Activated naive CD4-positive, alpha-beta T cell treated with anti-CD3 and anti-CD28 coated beads for 36 hours (primary cell): ENCODE data around the gene GDE1. TPM values are rescaled to one million over a fixed set of nuclear protein-coding genes. Genes with fewer than 3 reads are reported as not detected.

Source experiments
- CTCF ChIA-PET: fragments of 350-600 bp; sonication (Branson Sonifier 250); formaldehyde crosslinking; loops from one replicate; lab custom pipeline; 2021; ENCODE audit warnings: antibody characterized with exemption; lab: Charles Lee
- DNase-seq: peaks from one replicate; pipeline ENCODE4 v3.0.0-alpha.2; 2020
- H3K27ac Mint-ChIP-seq: one replicate; pipeline ENCODE4 v1.8.0; 2021; ENCODE audit warnings: mild to moderate bottlenecking, mixed read lengths
- H3K27me3 Mint-ChIP-seq: one replicate; pipeline ENCODE4 v1.8.0; 2021; ENCODE audit warnings: low read depth, mixed read lengths
- H3K36me3 Mint-ChIP-seq: one replicate; pipeline ENCODE4 v1.8.0; 2021; ENCODE audit warnings: low read depth, mixed read lengths
- H3K4me1 Mint-ChIP-seq: one replicate; pipeline ENCODE4 v1.8.0; 2021; ENCODE audit warnings: low read depth, mixed read lengths
- H3K4me3 Mint-ChIP-seq: one replicate; pipeline ENCODE4 v1.8.0; 2021; ENCODE audit warnings: mild to moderate bottlenecking, moderate library complexity, mixed read lengths
- H3K9me3 Mint-ChIP-seq: one replicate; pipeline ENCODE4 v1.8.0; 2021; ENCODE audit warnings: mixed read lengths
- intact Hi-C: fragments of 100-400 bp; cut with micrococcal nuclease; formaldehyde crosslinking; loops from one replicate; pipeline ENCODE4 v1.15.1; 2023
- total RNA-seq, 2 experiments: library from RNA; stranded (reverse); gene quantifications; one replicate each; pipeline ENCODE4 v1.2.3, GENCODE V29; 2021

The GDE1 gene
- total RNA-seq, 2 experiments from 2014 or later, result 13.3 to 17.1 TPM

GRCh38 chr16:19502395-19503131 lies 19.3 kb downstream of the GDE1 start:
- H3K9me3 Mint-ChIP-seq, result no peaks in the 10 kb centered on the region

DNA sequence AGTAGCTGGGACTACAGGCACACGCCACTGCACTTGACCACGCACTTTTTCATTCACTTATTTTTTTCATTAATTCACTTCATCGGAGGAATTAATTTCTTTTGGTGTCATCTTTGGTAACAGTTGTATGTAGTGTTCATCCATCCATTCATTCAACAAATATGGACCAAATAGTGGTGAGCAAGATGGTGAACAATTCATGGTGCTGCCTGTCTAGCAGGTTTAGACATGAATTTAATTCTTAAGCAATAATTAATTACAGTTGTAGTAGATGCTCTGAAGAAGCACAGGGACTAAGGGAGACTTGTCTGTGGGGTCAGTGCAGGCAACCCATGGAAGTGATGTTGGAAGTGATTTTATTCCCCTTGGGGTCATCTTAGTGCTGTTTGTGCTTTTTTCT lies 22.4 kb downstream of the GDE1 start:
- no peak for DNase-seq
- intact Hi-C loops, result no loop called here
- no peaks in the 10 kb centered on the region for H3K27me3 Mint-ChIP-seq
- H3K27ac Mint-ChIP-seq, result no peak overlapping the region
- H3K4me3 Mint-ChIP-seq, result no peak overlapping the region
- CTCF ChIA-PET, result interaction anchor here (0.7 kb wide), 1 partner anchor 392 kb away, joined by 3 read pairs; no protein-coding TSS in a partner anchor
- peaks cover 16% of the 10 kb centered on the region for H3K36me3 Mint-ChIP-seq
- H3K4me1 Mint-ChIP-seq, result no peaks in the 10 kb centered on the region
- no peaks in the 10 kb centered on the region for H3K9me3 Mint-ChIP-seq

More at GRCh38 chr16:19502395-19503131, 19.3 kb downstream of the GDE1 start:
- CTCF ChIA-PET, result interaction anchor here (0.6 to 3.3 kb wide), 19 partner anchors 12 to 883 kb away, joined by 3 to 18 read pairs (median 3); partner anchors contain the start of gene CLEC19A
- no peak overlapping the region for H3K27ac Mint-ChIP-seq
- no peaks in the 10 kb centered on the region for H3K4me1 Mint-ChIP-seq
- H3K36me3 Mint-ChIP-seq, result peaks cover 19% of the 10 kb centered on the region
- no peak overlapping the region for H3K4me3 Mint-ChIP-seq
- no peaks in the 10 kb centered on the region for H3K27me3 Mint-ChIP-seq
- DNase-seq, result peak; percentile 83
- intact Hi-C loops, result loop anchor here (1.0 to 5.0 kb wide), 3 partner anchors 113 to 416 kb away; partner anchors contain the start of gene SYT17

DNA sequence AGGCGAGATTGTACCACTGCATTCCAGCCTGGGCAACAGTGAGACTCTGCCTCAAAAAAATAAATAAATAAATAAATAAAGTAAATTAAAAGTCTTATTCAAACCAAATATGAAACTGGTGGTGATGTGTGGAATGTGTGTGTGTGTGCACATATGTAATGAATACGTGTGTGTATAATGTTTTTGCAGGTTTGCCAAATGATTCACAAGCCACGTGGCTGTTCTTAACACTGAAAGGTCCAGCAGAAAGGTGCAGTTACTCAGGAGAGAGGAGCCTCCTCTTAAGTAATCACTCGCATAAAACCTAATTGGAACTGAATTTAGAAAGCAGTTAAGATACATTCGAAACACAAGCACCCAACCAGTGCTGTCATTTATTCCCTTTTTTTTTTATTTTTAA lies 22.9 kb downstream of the GDE1 start:
- Mint-ChIP-seq H3K27me3 (no peaks in the 10 kb centered on the region), H3K4me1 (peaks cover 2% of the 10 kb centered on the region), H3K36me3 (peaks cover 16% of the 10 kb centered on the region), H3K27ac (no peak overlapping the region), H3K4me3 (no peak overlapping the region), H3K9me3 (no peaks in the 10 kb centered on the region)
- DNase-seq, result no peak
- intact Hi-C loops, result no loop called here
- CTCF ChIA-PET, result interaction anchor here (0.7 kb wide), 1 partner anchor 392 kb away, joined by 3 read pairs; no protein-coding TSS in a partner anchor

DNA sequence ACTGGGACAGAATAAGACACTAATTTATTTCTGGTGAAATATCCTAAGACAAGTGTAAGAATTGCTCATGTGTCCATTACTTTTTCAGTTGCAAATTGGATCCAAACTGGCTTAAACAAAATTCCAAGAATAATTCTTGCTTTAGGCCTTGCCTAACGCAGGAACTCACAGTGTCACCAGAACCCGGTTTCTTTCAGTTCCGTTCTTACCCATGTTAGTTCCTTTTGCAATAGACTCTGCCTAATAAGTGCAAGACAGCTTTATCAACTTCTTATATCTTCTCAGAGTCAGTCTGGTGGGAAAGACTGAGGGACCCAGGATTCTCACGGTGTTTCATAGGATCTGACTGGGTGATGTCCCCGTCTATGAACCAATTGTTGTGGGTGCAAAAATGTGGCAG lies 24.7 kb downstream of the GDE1 start:
- intact Hi-C loops, result no loop called here
- no peak for DNase-seq
- H3K27ac Mint-ChIP-seq, result no peak overlapping the region
- H3K27me3 Mint-ChIP-seq, result no peaks in the 10 kb centered on the region
- no peak overlapping the region for H3K4me3 Mint-ChIP-seq
- H3K9me3 Mint-ChIP-seq, result no peaks in the 10 kb centered on the region
- H3K4me1 Mint-ChIP-seq, result peaks cover 7% of the 10 kb centered on the region
- CTCF ChIA-PET, result no interaction called here
- H3K36me3 Mint-ChIP-seq, result peaks cover 8% of the 10 kb centered on the region

DNA sequence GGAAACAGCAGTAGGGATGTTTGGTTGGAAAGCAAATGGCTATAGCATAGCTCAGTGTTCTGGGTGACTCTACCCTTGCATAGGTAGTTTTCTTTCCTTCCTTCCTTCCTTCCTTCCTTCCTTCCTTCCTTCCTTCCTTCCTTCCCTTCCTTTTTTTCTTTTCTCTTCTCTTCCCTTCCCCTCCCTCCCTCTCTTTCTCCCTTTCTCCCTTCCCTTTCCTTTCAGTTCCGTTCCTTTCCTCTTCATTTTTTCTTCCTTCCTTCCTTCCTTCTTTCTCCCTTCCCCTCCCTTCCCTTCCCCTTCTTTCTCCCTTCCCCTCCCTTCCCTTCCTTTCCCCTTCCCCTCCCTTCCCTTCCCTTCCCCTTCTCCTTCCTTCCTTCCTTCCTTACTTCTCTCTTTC lies 31.3 kb downstream of the GDE1 start:
- Mint-ChIP-seq H3K4me1 (peaks cover 7% of the 10 kb centered on the region), H3K27me3 (no peaks in the 10 kb centered on the region), H3K4me3 (no peak overlapping the region), H3K27ac (no peak overlapping the region), H3K36me3 (no peaks in the 10 kb centered on the region), H3K9me3 (no peaks in the 10 kb centered on the region)
- intact Hi-C loops, result no loop called here
- no peak for DNase-seq
- CTCF ChIA-PET, result interaction anchor here (1.2 kb wide), 1 partner anchor 12 kb away, joined by 4 read pairs; no protein-coding TSS in a partner anchor

- CTCF ChIA-PET, result interaction anchor here (0.6 to 1.3 kb wide), 2 partner anchors 106 to 404 kb away, joined by 3 to 5 read pairs; no protein-coding TSS in a partner anchor
- Mint-ChIP-seq H3K4me1 (no peaks in the 10 kb centered on the region), H3K27ac (no peak overlapping the region), H3K9me3 (no peaks in the 10 kb centered on the region), H3K36me3 (no peaks in the 10 kb centered on the region), H3K27me3 (no peaks in the 10 kb centered on the region), H3K4me3 (no peak overlapping the region)
- intact Hi-C loops, result no loop called here
- DNase-seq, result no peak
Observed at GRCh38 chr16:19488213-19488640, 33.7 kb downstream of the GDE1 start.

- Mint-ChIP-seq H3K4me3 (no peak overlapping the region), H3K27me3 (no peaks in the 10 kb centered on the region), H3K27ac (no peak overlapping the region), H3K4me1 (no peaks in the 10 kb centered on the region), H3K9me3 (no peaks in the 10 kb centered on the region), H3K36me3 (no peaks in the 10 kb centered on the region)
- intact Hi-C loops, result no loop called here
- CTCF ChIA-PET, result no interaction called here
- DNase-seq, result no peak
Observed at GRCh38 chr16:19486750-19487325, 35.1 kb downstream of the GDE1 start.

GRCh38 chr16:19486051-19486450 lies 35.8 kb downstream of the GDE1 start:
- H3K4me1 Mint-ChIP-seq, result no peaks in the 10 kb centered on the region
- H3K4me3 Mint-ChIP-seq, result no peak overlapping the region

DNA sequence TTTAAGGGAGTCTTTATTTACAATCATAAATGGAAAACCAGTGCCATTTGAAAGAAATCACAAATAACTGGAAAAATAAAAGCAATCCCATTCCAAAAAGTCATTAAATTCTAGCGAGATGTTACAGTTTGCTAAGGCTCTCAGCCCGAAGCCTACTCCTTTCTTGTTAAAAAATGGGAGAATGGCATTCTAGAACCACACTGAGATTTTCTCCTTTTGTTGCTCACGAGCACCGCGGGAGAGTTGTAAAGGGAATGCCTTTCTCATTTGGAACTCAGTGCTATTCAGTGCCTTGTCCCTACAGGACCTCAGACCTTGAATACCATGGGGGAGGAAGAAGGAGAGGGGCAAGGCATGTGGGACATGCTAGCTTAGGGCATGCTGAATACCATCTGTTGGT lies 36.3 kb downstream of the GDE1 start:
- no peaks in the 10 kb centered on the region for H3K9me3 Mint-ChIP-seq
- intact Hi-C loops, result no loop called here
- no peaks in the 10 kb centered on the region for H3K36me3 Mint-ChIP-seq
- H3K4me3 Mint-ChIP-seq, result no peak overlapping the region
- DNase-seq, result no peak
- H3K27me3 Mint-ChIP-seq, result no peaks in the 10 kb centered on the region
- no peaks in the 10 kb centered on the region for H3K4me1 Mint-ChIP-seq
- no peak overlapping the region for H3K27ac Mint-ChIP-seq
- CTCF ChIA-PET, result no interaction called here

More at GRCh38 chr16:19486051-19486450, 35.8 kb downstream of the GDE1 start:
- H3K36me3 Mint-ChIP-seq, result no peaks in the 10 kb centered on the region
- DNase-seq, result no peak
- no peaks in the 10 kb centered on the region for H3K27me3 Mint-ChIP-seq
- CTCF ChIA-PET, result no interaction called here
- no peak overlapping the region for H3K27ac Mint-ChIP-seq
- H3K9me3 Mint-ChIP-seq, result no peaks in the 10 kb centered on the region
- intact Hi-C loops, result no loop called here

- no peaks in the 10 kb centered on the region for H3K9me3 Mint-ChIP-seq
- intact Hi-C loops, result no loop called here
- no peaks in the 10 kb centered on the region for H3K4me1 Mint-ChIP-seq
- no peak for DNase-seq
- no peaks in the 10 kb centered on the region for H3K27me3 Mint-ChIP-seq
- no peaks in the 10 kb centered on the region for H3K36me3 Mint-ChIP-seq
- CTCF ChIA-PET, result no interaction called here
- no peak overlapping the region for H3K27ac Mint-ChIP-seq
- no peak overlapping the region for H3K4me3 Mint-ChIP-seq
Observed at GRCh38 chr16:19484096-19484495, 37.8 kb downstream of the GDE1 start.

- CTCF ChIA-PET, result no interaction called here
- no peak overlapping the region for H3K27ac Mint-ChIP-seq
- H3K36me3 Mint-ChIP-seq, result no peaks in the 10 kb centered on the region
- H3K4me3 Mint-ChIP-seq, result no peak overlapping the region
- intact Hi-C loops, result no loop called here
- H3K9me3 Mint-ChIP-seq, result no peaks in the 10 kb centered on the region
- no peak for DNase-seq
- H3K4me1 Mint-ChIP-seq, result no peaks in the 10 kb centered on the region
- peaks cover 4% of the 10 kb centered on the region for H3K27me3 Mint-ChIP-seq
Observed at GRCh38 chr16:19482291-19482690, 39.6 kb downstream of the GDE1 start.

DNA sequence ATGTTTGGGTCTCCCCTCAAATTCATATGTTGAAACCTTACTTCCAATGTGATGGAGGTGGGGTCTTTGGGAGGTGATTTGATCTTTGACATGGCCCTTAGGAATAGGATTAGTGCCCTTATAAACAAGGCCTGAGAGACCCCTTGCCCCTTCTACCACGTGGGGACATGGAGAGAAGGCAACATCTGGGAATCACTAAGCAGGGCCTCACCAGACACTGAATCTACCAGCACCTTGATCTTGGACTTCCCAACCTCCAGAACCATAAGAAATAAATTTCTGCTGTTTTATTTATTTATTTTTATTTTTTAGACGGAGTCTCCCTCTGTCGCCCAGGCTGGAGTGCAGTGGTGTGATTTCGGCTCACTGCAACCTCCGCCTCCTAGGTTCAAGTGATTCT lies 40.1 kb downstream of the GDE1 start:
- no peak overlapping the region for H3K27ac Mint-ChIP-seq
- DNase-seq, result no peak
- H3K36me3 Mint-ChIP-seq, result no peaks in the 10 kb centered on the region
- intact Hi-C loops, result no loop called here
- H3K4me3 Mint-ChIP-seq, result no peak overlapping the region
- no peaks in the 10 kb centered on the region for H3K9me3 Mint-ChIP-seq
- H3K27me3 Mint-ChIP-seq, result peaks cover 4% of the 10 kb centered on the region
- CTCF ChIA-PET, result no interaction called here
- H3K4me1 Mint-ChIP-seq, result no peaks in the 10 kb centered on the region

DNA sequence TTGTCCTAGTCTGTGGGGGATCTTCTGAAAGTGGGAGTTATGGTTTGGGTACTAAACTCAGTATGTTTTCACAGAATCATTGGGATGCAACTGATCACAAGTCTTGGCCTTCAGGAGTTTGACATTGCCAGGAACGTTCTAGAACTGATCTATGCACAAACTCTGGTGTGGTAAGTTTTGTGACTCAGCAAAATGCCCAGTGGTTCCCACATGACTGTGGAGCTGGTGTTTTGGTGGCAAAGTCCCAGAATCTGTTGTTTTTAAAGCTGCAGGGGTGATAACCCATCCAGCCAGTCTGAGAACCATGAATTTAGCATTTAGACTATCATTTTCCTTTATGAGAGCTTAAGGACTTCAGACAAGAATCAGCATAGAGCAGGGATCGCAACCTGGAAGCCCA lies 40.6 kb downstream of the GDE1 start:
- no peaks in the 10 kb centered on the region for H3K36me3 Mint-ChIP-seq
- H3K9me3 Mint-ChIP-seq, result no peaks in the 10 kb centered on the region
- intact Hi-C loops, result no loop called here
- no peak for DNase-seq
- H3K27ac Mint-ChIP-seq, result no peak overlapping the region
- peaks cover 4% of the 10 kb centered on the region for H3K27me3 Mint-ChIP-seq
- CTCF ChIA-PET, result no interaction called here
- no peaks in the 10 kb centered on the region for H3K4me1 Mint-ChIP-seq
- H3K4me3 Mint-ChIP-seq, result no peak overlapping the region
